Vagina (tissue), 2 donors: ENCODE measurements around the gene HIPK2. TPM values are rescaled to one million over a fixed set of nuclear protein-coding genes. Genes with fewer than 3 reads are reported as not detected.

Experiments
- DNase-seq, 2 donors: peaks; one replicate each; pipeline ENCODE4 v3.0.0-alpha.2; 2017; ENCODE audit errors: extremely low spot score in 2 of 2
- H3K27ac ChIP-seq: fragments of 200-600 bp; sonication (generic); one replicate; pipeline ENCODE4 v1.5.1; 2019
- H3K27me3 ChIP-seq: fragments of 200-600 bp; sonication (generic); one replicate; pipeline ENCODE4 v1.5.1; 2019
- H3K36me3 ChIP-seq, 2 donors: fragments of 200-600 bp; sonication (generic); one replicate each; pipeline ENCODE4 v1.5.1; 2017 to 2019
- H3K4me1 ChIP-seq: fragments of 200-600 bp; sonication (generic); one replicate; pipeline ENCODE4 v1.5.1; 2019
- H3K4me3 ChIP-seq, 2 donors: fragments of 200-600 bp; sonication (generic); 1 replicate in 1 of 2; 2 replicates in 1 of 2; pipeline ENCODE4 v1.5.1; 2016 to 2019
- H3K9me3 ChIP-seq: fragments of 200-600 bp; sonication (generic); one replicate; pipeline ENCODE4 v1.5.1; 2019
- POLR2A ChIP-seq, 2 donors: fragments of 450-650 bp; IDR thresholded peaks; one replicate each; pipeline ENCODE4 v1.6.1; 2017; ENCODE audit warnings: antibody characterized with exemption in 2 of 2, mild to moderate bottlenecking in 2 of 2, moderate library complexity in 2 of 2
- POLR2AphosphoS5 ChIP-seq, 2 donors: sonication (generic); formaldehyde crosslinking; IDR thresholded peaks; one replicate each; pipeline ENCODE4 v1.9.0; 2017; ENCODE audit warnings: antibody characterized with exemption in 2 of 2, mild to moderate bottlenecking in 2 of 2, low read depth in 1 of 2; ENCODE audit not compliant: insufficient read depth in 1 of 2
- intact Hi-C: fragments of 100-400 bp; cut with DNase I; formaldehyde crosslinking; loops from one replicate; pipeline ENCODE4 v1.15.1; 2023
- total RNA-seq: library from RNA; depleted of rRNA; stranded (reverse); fragments of >200 nt; gene quantifications from one replicate; pipeline ENCODE4 v1.2.3, GENCODE V29; 2016
- TF ChIP-seq, protein P1 (sequence below), 3 experiments: fragments of 450-650 bp in 2 of 3; fragments of 200-600 bp in 1 of 3; sonication (generic) in 1 of 3; IDR thresholded peaks; one replicate each; pipeline ENCODE4 v1.5.1; 2017 to 2019; ENCODE audit warnings: antibody characterized with exemption in 3 of 3, mild to moderate bottlenecking in 2 of 3, moderate library complexity in 2 of 3

HIPK2 gene
- total RNA-seq, 1 donor from 2014 or later: 21.9 TPM

DNA sequence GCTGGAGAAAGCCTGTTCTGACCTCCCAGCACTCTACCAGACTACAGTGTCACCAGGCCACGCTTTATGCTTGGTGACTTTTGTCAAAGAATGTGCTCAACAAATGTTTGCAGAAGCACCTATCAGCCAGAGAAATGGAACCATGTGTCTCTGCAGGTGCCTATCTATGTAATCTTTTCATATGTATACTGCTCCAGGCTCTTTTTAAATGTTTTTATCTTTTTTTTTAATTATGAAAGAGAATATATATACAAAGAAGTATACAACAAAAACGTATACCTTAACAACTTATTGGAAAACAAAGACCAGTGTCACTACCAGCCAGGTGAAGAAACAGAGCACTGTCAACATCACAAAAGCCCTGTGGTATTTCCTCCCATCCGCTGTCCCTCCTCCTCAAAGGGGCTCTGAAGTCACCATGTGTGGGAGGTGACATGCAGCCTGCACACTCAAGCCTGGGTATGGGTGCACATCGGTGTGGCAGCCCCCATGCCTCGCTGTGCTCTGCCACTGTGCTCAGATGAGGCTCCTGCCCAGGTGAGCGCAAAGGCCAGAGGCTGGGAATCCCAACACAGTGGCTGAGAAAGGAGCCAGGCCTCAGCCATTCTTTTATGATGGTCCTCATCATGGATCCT, 133.7 kb downstream of the HIPK2 start:
- no peaks in the 10 kb centered on the region for H3K27me3 ChIP-seq
- no peaks in the 10 kb centered on the region for H3K4me1 ChIP-seq
- no peak overlapping the region for H3K27ac ChIP-seq
- no peak for DNase-seq
- TF ChIP-seq POLR2AphosphoS5 (IDR thresholded peaks at IDR 0.05; ENCODE audit: insufficient read depth in 1 of 2, low read depth in 1 of 2): no peak
- TF ChIP-seq, protein P1, sequence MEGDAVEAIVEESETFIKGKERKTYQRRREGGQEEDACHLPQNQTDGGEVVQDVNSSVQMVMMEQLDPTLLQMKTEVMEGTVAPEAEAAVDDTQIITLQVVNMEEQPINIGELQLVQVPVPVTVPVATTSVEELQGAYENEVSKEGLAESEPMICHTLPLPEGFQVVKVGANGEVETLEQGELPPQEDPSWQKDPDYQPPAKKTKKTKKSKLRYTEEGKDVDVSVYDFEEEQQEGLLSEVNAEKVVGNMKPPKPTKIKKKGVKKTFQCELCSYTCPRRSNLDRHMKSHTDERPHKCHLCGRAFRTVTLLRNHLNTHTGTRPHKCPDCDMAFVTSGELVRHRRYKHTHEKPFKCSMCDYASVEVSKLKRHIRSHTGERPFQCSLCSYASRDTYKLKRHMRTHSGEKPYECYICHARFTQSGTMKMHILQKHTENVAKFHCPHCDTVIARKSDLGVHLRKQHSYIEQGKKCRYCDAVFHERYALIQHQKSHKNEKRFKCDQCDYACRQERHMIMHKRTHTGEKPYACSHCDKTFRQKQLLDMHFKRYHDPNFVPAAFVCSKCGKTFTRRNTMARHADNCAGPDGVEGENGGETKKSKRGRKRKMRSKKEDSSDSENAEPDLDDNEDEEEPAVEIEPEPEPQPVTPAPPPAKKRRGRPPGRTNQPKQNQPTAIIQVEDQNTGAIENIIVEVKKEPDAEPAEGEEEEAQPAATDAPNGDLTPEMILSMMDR (IDR thresholded peaks at IDR 0.05): no peak
- TF ChIP-seq POLR2A (IDR thresholded peaks at IDR 0.05): no peak
- intact Hi-C loops: no loop called here
- H3K9me3 ChIP-seq: no peaks in the 10 kb centered on the region
- no peaks in the 10 kb centered on the region for H3K36me3 ChIP-seq
- H3K4me3 ChIP-seq: no peak overlapping the region

DNA sequence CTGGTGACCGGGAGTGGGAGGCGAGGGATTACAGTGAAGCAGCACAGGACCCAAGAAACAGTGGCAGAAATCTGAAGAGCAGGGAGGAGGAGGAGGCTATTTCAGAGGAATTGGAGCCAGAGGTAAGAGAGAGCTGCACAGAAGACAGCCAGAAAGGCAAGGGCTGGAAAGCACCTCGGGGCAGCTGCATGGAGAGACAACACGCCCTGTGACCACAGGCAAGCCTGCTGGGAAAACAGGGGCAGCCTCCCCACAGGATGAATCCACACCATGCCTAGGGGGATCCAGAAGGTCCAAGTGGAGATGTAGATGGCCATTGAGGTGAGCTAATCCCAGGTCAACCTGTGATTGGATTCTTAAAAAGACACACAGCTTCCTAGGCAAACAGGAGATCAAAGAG, 135.5 kb downstream of the HIPK2 start:
- TF ChIP-seq, protein P1 (IDR thresholded peaks at IDR 0.05): no peak
- TF ChIP-seq POLR2A (IDR thresholded peaks at IDR 0.05): no peak
- no peak for TF ChIP-seq POLR2AphosphoS5 (IDR thresholded peaks at IDR 0.05; ENCODE audit: insufficient read depth in 1 of 2, low read depth in 1 of 2)
- H3K4me3 ChIP-seq: no peak overlapping the region
- no peak overlapping the region for H3K27ac ChIP-seq
- H3K4me1 ChIP-seq: no peaks in the 10 kb centered on the region
- intact Hi-C loops: no loop called here
- H3K9me3 ChIP-seq: no peaks in the 10 kb centered on the region
- DNase-seq: no peak
- no peaks in the 10 kb centered on the region for H3K36me3 ChIP-seq
- H3K27me3 ChIP-seq: no peaks in the 10 kb centered on the region

DNA sequence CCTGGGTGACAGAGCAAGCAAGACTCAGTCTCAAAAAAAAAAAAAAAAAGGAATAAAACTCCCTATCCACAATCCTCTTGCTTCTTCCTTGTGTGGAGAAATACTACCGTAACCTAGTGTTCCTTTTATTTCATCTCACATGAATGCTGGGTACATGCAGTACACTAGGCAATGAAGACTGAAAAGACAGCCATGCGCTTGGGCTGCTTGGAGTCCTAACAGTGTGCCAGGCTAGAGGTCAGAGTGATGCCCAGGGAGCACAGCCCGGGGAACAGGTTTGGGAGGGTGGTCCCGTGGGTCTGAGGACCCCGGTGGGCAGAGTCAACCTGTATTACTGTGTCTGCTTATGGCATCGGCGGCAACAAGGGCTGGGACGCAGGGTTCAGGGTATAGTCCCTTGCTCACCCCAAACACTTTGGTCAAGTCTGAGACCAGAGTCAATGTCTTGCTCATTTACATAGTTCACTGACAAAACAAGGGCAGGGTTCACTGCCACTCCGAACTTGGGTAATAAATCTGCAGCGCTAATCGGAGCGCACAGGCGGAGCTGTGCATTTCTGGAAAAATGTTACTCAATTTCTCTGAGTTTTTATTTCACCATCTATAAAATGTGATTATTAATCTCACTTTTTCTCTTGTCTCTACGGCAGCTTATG, 136.3 kb downstream of the HIPK2 start:
- TF ChIP-seq POLR2AphosphoS5 (IDR thresholded peaks at IDR 0.05; ENCODE audit: insufficient read depth in 1 of 2, low read depth in 1 of 2) (no peak), POLR2A (IDR thresholded peaks at IDR 0.05) (no peak)
- TF ChIP-seq, protein P1 (IDR thresholded peaks at IDR 0.05): no peak
- Histone ChIP-seq H3K4me1 (no peaks in the 10 kb centered on the region), H3K36me3 (no peaks in the 10 kb centered on the region), H3K27ac (no peak overlapping the region), H3K9me3 (no peaks in the 10 kb centered on the region), H3K27me3 (no peaks in the 10 kb centered on the region), H3K4me3 (no peak overlapping the region)
- no peak for DNase-seq
- intact Hi-C loops: no loop called here

DNA sequence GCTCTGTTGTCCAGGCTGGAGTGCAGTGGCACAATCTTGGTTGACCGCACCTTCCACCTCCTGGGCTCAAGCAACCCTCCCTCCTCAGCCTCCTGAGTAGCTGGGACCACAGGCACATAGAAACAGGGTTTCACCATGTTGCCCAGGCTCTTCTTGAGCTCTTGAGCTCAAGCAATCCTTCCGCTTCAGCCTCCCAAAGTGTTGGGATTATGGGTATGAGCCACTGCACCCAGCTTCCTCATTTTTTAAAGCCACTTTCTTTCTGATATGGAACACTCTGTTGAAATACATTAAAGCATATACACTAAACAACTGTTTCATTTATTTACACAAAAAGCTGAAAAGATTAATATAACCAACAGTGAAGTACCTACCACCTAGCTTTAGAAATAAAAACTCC, 137.1 kb downstream of the HIPK2 start:
- intact Hi-C loops: no loop called here
- no peaks in the 10 kb centered on the region for H3K36me3 ChIP-seq
- no peaks in the 10 kb centered on the region for H3K9me3 ChIP-seq
- no peak for DNase-seq
- no peaks in the 10 kb centered on the region for H3K4me1 ChIP-seq
- TF ChIP-seq POLR2A (IDR thresholded peaks at IDR 0.05): no peak
- TF ChIP-seq POLR2AphosphoS5 (IDR thresholded peaks at IDR 0.05; ENCODE audit: insufficient read depth in 1 of 2, low read depth in 1 of 2): no peak
- TF ChIP-seq, protein P1 (IDR thresholded peaks at IDR 0.05): no peak
- H3K27ac ChIP-seq: no peak overlapping the region
- no peak overlapping the region for H3K4me3 ChIP-seq
- H3K27me3 ChIP-seq: no peaks in the 10 kb centered on the region

DNA sequence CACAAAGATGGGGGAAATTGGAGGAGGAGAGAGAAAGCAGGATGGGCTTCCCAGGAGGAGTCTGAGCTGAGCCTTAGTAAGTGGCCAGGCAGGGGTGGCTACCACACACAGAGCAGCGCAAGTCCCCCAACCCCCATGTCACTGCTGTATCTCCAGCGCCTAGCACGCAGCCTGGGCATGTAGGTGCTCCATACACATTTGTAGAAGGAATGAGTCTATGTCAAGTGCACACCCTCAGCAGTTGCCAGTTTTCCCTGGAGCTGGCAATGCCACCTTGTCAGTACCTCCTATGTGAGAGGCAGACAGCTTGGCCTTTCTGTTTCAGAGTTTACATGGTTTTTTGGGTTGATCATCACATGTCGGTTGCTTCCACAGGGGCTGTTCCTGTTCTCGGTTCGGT, 138.2 kb downstream of the HIPK2 start:
- TF ChIP-seq POLR2A (IDR thresholded peaks at IDR 0.05) (no peak), POLR2AphosphoS5 (IDR thresholded peaks at IDR 0.05; ENCODE audit: insufficient read depth in 1 of 2, low read depth in 1 of 2) (no peak)
- TF ChIP-seq, protein P1 (IDR thresholded peaks at IDR 0.05): no peak
- Histone ChIP-seq H3K27ac (no peak overlapping the region), H3K27me3 (no peaks in the 10 kb centered on the region), H3K36me3 (no peaks in the 10 kb centered on the region), H3K4me1 (no peaks in the 10 kb centered on the region), H3K9me3 (no peaks in the 10 kb centered on the region), H3K4me3 (no peak overlapping the region)
- DNase-seq: no peak
- intact Hi-C loops: loop anchor here (5.0 kb wide), 1 partner anchor 363 kb away; no protein-coding TSS in a partner anchor
